SK-N-SH treated with all-trans-retinoic acid at 6 μM for 48 hours (cell line): ENCODE measurements around the gene SULT1B1.

Experiments used
- ARNTL ChIP-seq: fragments of 450-650 bp; formaldehyde crosslinking; IDR thresholded peaks from 2 replicates; pipeline ENCODE4 v1.5.0; 2020; ENCODE audit warnings: low read depth, mild to moderate bottlenecking, moderate library complexity, borderline replicate concordance
- ESRRG ChIP-seq: fragments of 250-450 bp; sonication (Bioruptor Pico); IDR thresholded peaks from 2 replicates; pipeline ENCODE4 v1.6.1; 2021; ENCODE audit warnings: mild to moderate bottlenecking
- OSR1 ChIP-seq: fragments of 250-450 bp; sonication (Bioruptor Pico); IDR thresholded peaks from 2 replicates; pipeline ENCODE4 v1.8.0; 2022; ENCODE audit warnings: moderate library complexity, mild to moderate bottlenecking, inconsistent platforms
- TOX ChIP-seq: fragments of 250-450 bp; sonication (Bioruptor Pico); IDR thresholded peaks from 2 replicates; pipeline ENCODE4 v1.8.0; 2021; ENCODE audit warnings: mild to moderate bottlenecking, moderate library complexity, borderline replicate concordance
- ZNF565 ChIP-seq: fragments of 450-650 bp; formaldehyde crosslinking; conservative IDR thresholded peaks from 2 replicates; pipeline ENCODE4 v1.5.0; 2020; ENCODE audit warnings: low read depth, mild to moderate bottlenecking, moderate library complexity
- ZNF70 ChIP-seq: fragments of 450-650 bp; formaldehyde crosslinking; IDR thresholded peaks from 2 replicates; pipeline ENCODE4 v1.5.0; 2020; ENCODE audit warnings: mild to moderate bottlenecking, moderate library complexity
- TF ChIP-seq, protein P1 (sequence below): fragments of 250-450 bp; sonication (Bioruptor Pico); IDR thresholded peaks from 2 replicates; pipeline ENCODE4 v1.5.1; 2021; ENCODE audit warnings: mild to moderate bottlenecking, moderate library complexity
- TF ChIP-seq, protein P2 (sequence below): fragments of 250-450 bp; sonication (Bioruptor Pico); IDR thresholded peaks from 2 replicates; pipeline ENCODE4 v1.8.0; 2021; ENCODE audit warnings: low read depth, mild to moderate bottlenecking, moderate library complexity, borderline replicate concordance

DNA sequence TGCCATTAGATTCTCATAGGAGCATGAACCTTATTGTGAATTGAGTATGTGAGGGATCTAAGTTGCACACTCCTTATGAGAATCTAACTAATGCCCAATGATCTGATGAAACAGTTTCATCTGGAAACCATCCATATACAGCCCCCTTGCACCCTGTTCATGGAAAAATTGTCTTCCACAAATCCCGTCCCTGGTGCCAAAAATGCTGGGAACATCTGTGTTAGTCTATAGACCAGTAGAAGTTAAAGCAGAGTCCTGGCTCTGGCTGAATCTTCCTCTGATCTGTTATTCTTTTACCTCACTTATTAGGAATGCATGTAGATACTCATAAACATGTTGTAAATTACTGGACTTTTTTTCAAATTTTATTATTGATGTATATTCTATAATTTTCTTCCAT is 29.2 kb downstream of the SULT1B1 start:
- TF ChIP-seq TOX: no peak
- TF ChIP-seq ZNF70: no peak
- TF ChIP-seq, protein P1, sequence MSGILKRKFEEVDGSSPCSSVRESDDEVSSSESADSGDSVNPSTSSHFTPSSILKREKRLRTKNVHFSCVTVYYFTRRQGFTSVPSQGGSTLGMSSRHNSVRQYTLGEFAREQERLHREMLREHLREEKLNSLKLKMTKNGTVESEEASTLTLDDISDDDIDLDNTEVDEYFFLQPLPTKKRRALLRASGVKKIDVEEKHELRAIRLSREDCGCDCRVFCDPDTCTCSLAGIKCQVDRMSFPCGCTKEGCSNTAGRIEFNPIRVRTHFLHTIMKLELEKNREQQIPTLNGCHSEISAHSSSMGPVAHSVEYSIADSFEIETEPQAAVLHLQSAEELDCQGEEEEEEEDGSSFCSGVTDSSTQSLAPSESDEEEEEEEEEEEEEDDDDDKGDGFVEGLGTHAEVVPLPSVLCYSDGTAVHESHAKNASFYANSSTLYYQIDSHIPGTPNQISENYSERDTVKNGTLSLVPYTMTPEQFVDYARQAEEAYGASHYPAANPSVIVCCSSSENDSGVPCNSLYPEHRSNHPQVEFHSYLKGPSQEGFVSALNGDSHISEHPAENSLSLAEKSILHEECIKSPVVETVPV (CRISPR knock-in tag): no peak
- TF ChIP-seq, protein P2, sequence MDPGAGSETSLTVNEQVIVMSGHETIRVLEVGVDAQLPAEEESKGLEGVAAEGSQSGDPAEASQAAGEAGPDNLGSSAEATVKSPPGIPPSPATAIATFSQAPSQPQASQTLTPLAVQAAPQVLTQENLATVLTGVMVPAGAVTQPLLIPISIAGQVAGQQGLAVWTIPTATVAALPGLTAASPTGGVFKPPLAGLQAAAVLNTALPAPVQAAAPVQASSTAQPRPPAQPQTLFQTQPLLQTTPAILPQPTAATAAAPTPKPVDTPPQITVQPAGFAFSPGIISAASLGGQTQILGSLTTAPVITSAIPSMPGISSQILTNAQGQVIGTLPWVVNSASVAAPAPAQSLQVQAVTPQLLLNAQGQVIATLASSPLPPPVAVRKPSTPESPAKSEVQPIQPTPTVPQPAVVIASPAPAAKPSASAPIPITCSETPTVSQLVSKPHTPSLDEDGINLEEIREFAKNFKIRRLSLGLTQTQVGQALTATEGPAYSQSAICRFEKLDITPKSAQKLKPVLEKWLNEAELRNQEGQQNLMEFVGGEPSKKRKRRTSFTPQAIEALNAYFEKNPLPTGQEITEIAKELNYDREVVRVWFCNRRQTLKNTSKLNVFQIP (CRISPR knock-in tag): no peak
- TF ChIP-seq ESRRG (CRISPR knock-in tag): no peak
- no peak for TF ChIP-seq ZNF565 (CRISPR knock-in tag)
- TF ChIP-seq OSR1 (CRISPR knock-in tag): no peak
- TF ChIP-seq ARNTL (CRISPR knock-in tag): no peak
